ENCODE data around the gene SCYL3. TPM values are rescaled to one million over a fixed set of nuclear protein-coding genes. Genes with fewer than 3 reads are reported as not detected.

The SCYL3 gene
- total and polyA plus RNA-seq, 2 experiments from 2014 or later = 2.2 to 6.8 TPM

GRCh38 chr1:169901115-169901514 is 7.4 kb upstream of the SCYL3 start (continued):
- TF ChIP-seq, protein P1, sequence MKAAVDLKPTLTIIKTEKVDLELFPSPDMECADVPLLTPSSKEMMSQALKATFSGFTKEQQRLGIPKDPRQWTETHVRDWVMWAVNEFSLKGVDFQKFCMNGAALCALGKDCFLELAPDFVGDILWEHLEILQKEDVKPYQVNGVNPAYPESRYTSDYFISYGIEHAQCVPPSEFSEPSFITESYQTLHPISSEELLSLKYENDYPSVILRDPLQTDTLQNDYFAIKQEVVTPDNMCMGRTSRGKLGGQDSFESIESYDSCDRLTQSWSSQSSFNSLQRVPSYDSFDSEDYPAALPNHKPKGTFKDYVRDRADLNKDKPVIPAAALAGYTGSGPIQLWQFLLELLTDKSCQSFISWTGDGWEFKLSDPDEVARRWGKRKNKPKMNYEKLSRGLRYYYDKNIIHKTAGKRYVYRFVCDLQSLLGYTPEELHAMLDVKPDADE (IDR thresholded peaks at IDR 0.05) = no peak
- TF ChIP-seq JUNB (IDR thresholded peaks at IDR 0.05; ENCODE audit: unreplicated experiment) = no peak
- TF ChIP-seq EZH2phosphoT487 (IDR thresholded peaks at IDR 0.05; ENCODE audit: unreplicated experiment) = no peak
- no peak for TF ChIP-seq EZH2 (IDR thresholded peaks at IDR 0.05; ENCODE audit: low read depth, unreplicated experiment)
- TF ChIP-seq, protein P2, sequence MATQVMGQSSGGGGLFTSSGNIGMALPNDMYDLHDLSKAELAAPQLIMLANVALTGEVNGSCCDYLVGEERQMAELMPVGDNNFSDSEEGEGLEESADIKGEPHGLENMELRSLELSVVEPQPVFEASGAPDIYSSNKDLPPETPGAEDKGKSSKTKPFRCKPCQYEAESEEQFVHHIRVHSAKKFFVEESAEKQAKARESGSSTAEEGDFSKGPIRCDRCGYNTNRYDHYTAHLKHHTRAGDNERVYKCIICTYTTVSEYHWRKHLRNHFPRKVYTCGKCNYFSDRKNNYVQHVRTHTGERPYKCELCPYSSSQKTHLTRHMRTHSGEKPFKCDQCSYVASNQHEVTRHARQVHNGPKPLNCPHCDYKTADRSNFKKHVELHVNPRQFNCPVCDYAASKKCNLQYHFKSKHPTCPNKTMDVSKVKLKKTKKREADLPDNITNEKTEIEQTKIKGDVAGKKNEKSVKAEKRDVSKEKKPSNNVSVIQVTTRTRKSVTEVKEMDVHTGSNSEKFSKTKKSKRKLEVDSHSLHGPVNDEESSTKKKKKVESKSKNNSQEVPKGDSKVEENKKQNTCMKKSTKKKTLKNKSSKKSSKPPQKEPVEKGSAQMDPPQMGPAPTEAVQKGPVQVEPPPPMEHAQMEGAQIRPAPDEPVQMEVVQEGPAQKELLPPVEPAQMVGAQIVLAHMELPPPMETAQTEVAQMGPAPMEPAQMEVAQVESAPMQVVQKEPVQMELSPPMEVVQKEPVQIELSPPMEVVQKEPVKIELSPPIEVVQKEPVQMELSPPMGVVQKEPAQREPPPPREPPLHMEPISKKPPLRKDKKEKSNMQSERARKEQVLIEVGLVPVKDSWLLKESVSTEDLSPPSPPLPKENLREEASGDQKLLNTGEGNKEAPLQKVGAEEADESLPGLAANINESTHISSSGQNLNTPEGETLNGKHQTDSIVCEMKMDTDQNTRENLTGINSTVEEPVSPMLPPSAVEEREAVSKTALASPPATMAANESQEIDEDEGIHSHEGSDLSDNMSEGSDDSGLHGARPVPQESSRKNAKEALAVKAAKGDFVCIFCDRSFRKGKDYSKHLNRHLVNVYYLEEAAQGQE (IDR thresholded peaks at IDR 0.05; ENCODE audit: unreplicated experiment) = no peak

GRCh38 chr1:169900571-169900970 is 6.9 kb upstream of the SCYL3 start:
- no peak for ATAC-seq
- H3K4me3 Mint-ChIP-seq = no peak overlapping the region
- no peaks in the 10 kb centered on the region for H3K36me3 Mint-ChIP-seq (ENCODE audit: low read depth)
- TF ChIP-seq ZNF462 (CRISPR knock-in tag; IDR thresholded peaks at IDR 0.05) (no peak), NANOG (IDR thresholded peaks at IDR 0.05; ENCODE audit: borderline replicate concordance) (no peak), ZNF114 (CRISPR knock-in tag; IDR thresholded peaks at IDR 0.05) (no peak), CREB1 (CRISPR knock-in tag; IDR thresholded peaks at IDR 0.05; ENCODE audit: low read depth) (no peak), EZH2phosphoT487 (IDR thresholded peaks at IDR 0.05; ENCODE audit: unreplicated experiment) (no peak), JUNB (IDR thresholded peaks at IDR 0.05; ENCODE audit: unreplicated experiment) (no peak), STAT1 (IDR thresholded peaks at IDR 0.05; ENCODE audit: unreplicated experiment) (no peak)
- TF ChIP-seq, protein P1 (IDR thresholded peaks at IDR 0.05) = no peak

More at GRCh38 chr1:169900571-169900970, 6.9 kb upstream of the SCYL3 start:
- peaks cover 12% of the 10 kb centered on the region for H3K27me3 Mint-ChIP-seq (ENCODE audit: insufficient read depth, low read depth, poor library complexity)
- Histone ChIP-seq H3K9me2 (ENCODE audit: insufficient read depth) (no peaks in the 10 kb centered on the region), H3K4me1 (ENCODE audit: insufficient read depth) (0 out of 2 replicates have a peak, but pooled peaks cover 6% of the 10 kb centered on the region), H3K79me2 (replicated peaks; ENCODE audit: insufficient read depth) (no peaks in the 10 kb centered on the region), H3K27ac (ENCODE audit: low read depth) (no peak overlapping the region), H3K36me3 (ENCODE audit: insufficient read depth) (no peaks in the 10 kb centered on the region), H3K27me3 (ENCODE audit: insufficient read depth) (no peaks in the 10 kb centered on the region), H3K4me2 (no peak overlapping the region), H4K20me1 (replicated peaks; ENCODE audit: insufficient read depth) (no peaks in the 10 kb centered on the region), H3K4me3 (no peak overlapping the region), H3F3A (replicated peaks; ENCODE audit: low read depth) (no peaks in the 10 kb centered on the region), H2AFZ (no peak overlapping the region)
- DNase-seq (ENCODE audit: low spot score) = no peak
- H3K4me1 Mint-ChIP-seq = peaks cover 25% of the 10 kb centered on the region
- H3K27ac Mint-ChIP-seq = no peak overlapping the region
- H3K9me3 Mint-ChIP-seq = no peaks in the 10 kb centered on the region
